Parathyroid adenoma (tissue), 2 donors: Measurements from ENCODE around the gene VMP1.

ENCODE experiments used
- H2AFZ ChIP-seq: fragments of 300-600 bp; sonication (generic); one replicate; pipeline ENCODE4 v1.7.0; 2017; ENCODE audit warnings: antibody characterized with exemption, mild to moderate bottlenecking
- H3K27ac ChIP-seq: fragments of 300-600 bp; sonication (generic); one replicate; pipeline ENCODE4 v1.7.0; 2017
- H3K27me3 ChIP-seq: fragments of 300-600 bp; sonication (generic); one replicate; pipeline ENCODE4 v1.7.0; 2017; ENCODE audit warnings: low read length; ENCODE audit not compliant: control insufficient read depth, insufficient read depth
- H3K36me3 ChIP-seq: fragments of 300-600 bp; sonication (generic); one replicate; pipeline ENCODE4 v1.7.0; 2017; ENCODE audit warnings: low read length; ENCODE audit not compliant: control insufficient read depth, insufficient read depth
- H3K4me1 ChIP-seq: fragments of 300-600 bp; sonication (generic); one replicate; pipeline ENCODE4 v1.7.0; 2017; ENCODE audit warnings: control low read depth
- H3K4me2 ChIP-seq: fragments of 300-600 bp; sonication (generic); one replicate; pipeline ENCODE4 v1.7.0; 2017; ENCODE audit warnings: low read length
- H3K4me3 ChIP-seq: fragments of 300-600 bp; sonication (generic); one replicate; pipeline ENCODE4 v1.7.0; 2017; ENCODE audit warnings: low read depth, low read length
- H3K79me2 ChIP-seq: fragments of 300-600 bp; sonication (generic); one replicate; pipeline ENCODE4 v1.7.0; 2017; ENCODE audit warnings: control low read depth
- H3K9ac ChIP-seq: fragments of 300-600 bp; sonication (generic); one replicate; pipeline ENCODE4 v1.7.0; 2017; ENCODE audit warnings: mild to moderate bottlenecking
- H3K9me3 ChIP-seq: fragments of 300-600 bp; sonication (generic); one replicate; pipeline ENCODE4 v1.7.0; 2017; ENCODE audit warnings: low read length; ENCODE audit not compliant: control insufficient read depth
- CTCF ChIP-seq: fragments of 300-600 bp; sonication (generic); IDR thresholded peaks from one replicate; pipeline ENCODE4 v1.7.0; 2017; ENCODE audit warnings: antibody characterized with exemption, mild to moderate bottlenecking
- donor health status: primary hyperparathyroidism.

VMP1 gene

GRCh38 chr17:59762049-59762823 is 54.8 kb downstream of the VMP1 start:
- no peak overlapping the region for H3K4me2 ChIP-seq
- H3K4me1 ChIP-seq: peaks cover 4% of the 10 kb centered on the region
- H3K4me3 ChIP-seq: no peak overlapping the region
- no peak overlapping the region for H3K27ac ChIP-seq
- H3K9me3 ChIP-seq: no peaks in the 10 kb centered on the region
- no peak overlapping the region for H3K9ac ChIP-seq
- no peaks in the 10 kb centered on the region for H3K79me2 ChIP-seq
- H2AFZ ChIP-seq: no peak overlapping the region
- TF ChIP-seq CTCF: no peak
- no peaks in the 10 kb centered on the region for H3K36me3 ChIP-seq
- H3K27me3 ChIP-seq: no peaks in the 10 kb centered on the region

- Histone ChIP-seq H3K36me3 (no peaks in the 10 kb centered on the region), H3K4me2 (no peak overlapping the region), H3K4me1 (peaks cover 4% of the 10 kb centered on the region), H2AFZ (no peak overlapping the region), H3K4me3 (no peak overlapping the region), H3K79me2 (no peaks in the 10 kb centered on the region), H3K9me3 (no peaks in the 10 kb centered on the region), H3K9ac (no peak overlapping the region), H3K27me3 (no peaks in the 10 kb centered on the region), H3K27ac (no peak overlapping the region)
- TF ChIP-seq CTCF: no peak
These were observed 55.4 kb downstream of the VMP1 start for GRCh38 chr17:59762824-59763374.

- no peak overlapping the region for H3K27ac ChIP-seq
- H3K36me3 ChIP-seq: no peaks in the 10 kb centered on the region
- no peak overlapping the region for H3K9ac ChIP-seq
- no peak overlapping the region for H3K4me2 ChIP-seq
- no peaks in the 10 kb centered on the region for H3K79me2 ChIP-seq
- H3K4me1 ChIP-seq: peaks cover 4% of the 10 kb centered on the region
- H3K9me3 ChIP-seq: no peaks in the 10 kb centered on the region
- no peak overlapping the region for H3K4me3 ChIP-seq
- H3K27me3 ChIP-seq: no peaks in the 10 kb centered on the region
- no peak for TF ChIP-seq CTCF
- H2AFZ ChIP-seq: no peak overlapping the region
These were observed 56.4 kb downstream of the VMP1 start for GRCh38 chr17:59763861-59764260.

- H3K79me2 ChIP-seq: no peaks in the 10 kb centered on the region
- no peak overlapping the region for H3K27ac ChIP-seq
- no peak overlapping the region for H2AFZ ChIP-seq
- H3K9ac ChIP-seq: no peak overlapping the region
- H3K4me2 ChIP-seq: no peak overlapping the region
- H3K9me3 ChIP-seq: no peaks in the 10 kb centered on the region
- peaks cover 4% of the 10 kb centered on the region for H3K4me1 ChIP-seq
- no peaks in the 10 kb centered on the region for H3K36me3 ChIP-seq
- no peak for TF ChIP-seq CTCF
- H3K27me3 ChIP-seq: no peaks in the 10 kb centered on the region
- H3K4me3 ChIP-seq: no peak overlapping the region
These were observed 56.9 kb downstream of the VMP1 start for GRCh38 chr17:59764292-59764741.
